ENCODE data around the gene NCOA3.
"Not testable (repeated sequence)": the region's sequence is repeated elsewhere in the genome, so short reads cannot be mapped to it uniquely, and the experiment has no call there.

The NCOA3 gene

DNA sequence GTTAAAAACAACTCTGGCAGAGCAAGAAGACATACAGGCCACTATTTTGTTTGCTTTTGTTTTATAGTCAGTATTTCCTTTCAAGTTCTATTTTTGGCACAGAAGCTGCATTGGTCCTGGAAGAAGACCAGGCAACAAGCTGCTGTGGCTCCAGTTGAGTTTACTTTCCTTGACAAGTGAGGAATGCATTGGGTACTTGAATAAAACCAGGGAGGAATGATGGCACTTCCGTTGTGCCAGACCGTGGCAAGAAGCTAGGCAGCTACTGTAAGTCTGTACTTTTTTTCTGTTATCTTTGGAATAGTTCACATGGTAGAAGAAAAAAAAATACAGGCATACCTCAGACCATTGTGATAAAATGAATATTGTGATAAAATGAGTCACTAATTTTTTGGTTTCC lies 66.3 kb downstream of the NCOA3 start:
- peak; percentile 69 for DNase-seq

GRCh38 chr20:47568837-47569410 lies 67.2 kb downstream of the NCOA3 start:
- no peak for DNase-seq

DNA sequence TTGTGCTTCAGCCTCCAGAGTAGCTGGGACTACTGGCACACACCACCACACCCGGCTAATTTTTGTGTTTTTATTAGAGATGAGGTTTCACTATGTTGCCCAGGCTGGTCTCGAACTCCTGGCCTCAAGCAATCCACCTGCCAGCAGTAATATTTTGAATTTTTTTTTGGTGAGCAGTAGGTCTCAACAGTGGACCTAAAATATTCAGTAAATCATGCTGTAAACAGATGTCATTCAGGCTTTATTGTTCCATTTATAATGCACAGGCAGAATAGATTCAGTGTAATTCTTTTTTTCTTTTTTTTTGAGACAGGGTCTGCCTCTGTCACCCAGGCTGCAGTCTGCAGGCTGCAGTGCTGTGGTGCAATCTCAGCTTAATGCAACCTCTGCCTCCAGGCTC lies 69.7 kb downstream of the NCOA3 start:
- DNase-seq = no peak

GRCh38 chr20:47572105-47572729 lies 70.5 kb downstream of the NCOA3 start:
- DNase-seq = no peak

- no peak for DNase-seq
Observed at GRCh38 chr20:47573559-47573958, 71.9 kb downstream of the NCOA3 start.

DNA sequence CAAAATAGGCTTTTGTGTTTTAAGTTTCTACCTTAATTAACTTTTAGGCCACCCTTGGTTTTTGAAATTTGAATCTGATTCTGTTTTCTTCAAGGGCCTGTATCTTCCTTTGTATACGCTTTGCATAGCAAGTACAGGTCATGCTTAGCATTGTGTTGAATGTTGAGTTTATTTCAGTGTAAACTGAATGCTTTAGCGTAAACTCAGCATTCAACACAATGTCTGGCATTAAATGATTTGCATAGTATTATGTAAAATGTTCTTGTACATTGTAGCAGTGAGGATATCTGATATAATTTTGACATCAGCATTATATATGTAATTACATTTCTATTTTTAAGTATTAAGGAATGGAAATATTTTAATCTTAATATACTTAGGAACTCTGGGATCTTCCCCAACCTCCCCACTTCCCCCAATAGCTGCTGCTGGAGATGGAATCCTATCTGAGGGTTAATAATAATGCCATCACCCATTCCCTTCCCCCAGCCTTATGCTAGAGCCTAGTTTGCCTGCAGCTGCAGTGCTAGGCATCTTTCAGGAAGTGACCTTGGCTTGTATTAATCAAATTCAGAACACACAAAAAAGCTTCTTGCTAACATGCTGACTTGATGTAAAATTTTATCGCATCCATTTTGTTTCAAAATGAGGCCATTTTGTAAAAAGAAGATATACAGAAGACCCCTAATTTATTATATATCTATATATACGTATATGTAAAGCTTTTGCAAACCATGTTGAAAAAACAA lies 73.1 kb downstream of the NCOA3 start:
- peak; percentile 43 for DNase-seq

DNA sequence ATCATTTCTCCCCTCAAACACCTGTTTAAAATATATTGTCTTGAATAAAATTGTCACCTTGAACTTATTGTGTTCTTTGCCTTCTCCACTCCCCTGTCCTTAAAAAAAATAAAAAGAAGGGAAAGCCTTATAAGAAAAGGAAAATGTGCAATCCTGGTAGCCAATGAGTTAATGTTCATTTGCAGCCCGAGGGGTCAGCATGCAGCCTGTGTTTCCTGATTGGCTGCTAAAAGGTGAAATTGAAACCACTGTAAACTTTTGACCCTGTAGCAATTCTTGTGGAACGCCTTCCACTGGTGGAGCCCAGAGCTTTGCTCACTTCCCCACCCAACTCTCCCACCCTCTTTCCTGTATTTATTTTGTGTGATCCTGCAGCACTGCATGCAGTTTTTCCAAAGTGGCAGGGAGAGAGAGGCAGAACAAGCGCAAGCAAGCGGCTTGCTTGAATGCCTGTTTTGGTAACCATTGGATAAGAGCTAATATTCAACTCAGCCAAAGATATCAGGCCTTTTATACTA lies 74.9 kb downstream of the NCOA3 start:
- peak; percentile 80 for DNase-seq

- no peak for DNase-seq
Observed at GRCh38 chr20:47577314-47577713, 75.6 kb downstream of the NCOA3 start.

GRCh38 chr20:47578543-47578942 lies 76.9 kb downstream of the NCOA3 start:
- no peak for DNase-seq

DNA sequence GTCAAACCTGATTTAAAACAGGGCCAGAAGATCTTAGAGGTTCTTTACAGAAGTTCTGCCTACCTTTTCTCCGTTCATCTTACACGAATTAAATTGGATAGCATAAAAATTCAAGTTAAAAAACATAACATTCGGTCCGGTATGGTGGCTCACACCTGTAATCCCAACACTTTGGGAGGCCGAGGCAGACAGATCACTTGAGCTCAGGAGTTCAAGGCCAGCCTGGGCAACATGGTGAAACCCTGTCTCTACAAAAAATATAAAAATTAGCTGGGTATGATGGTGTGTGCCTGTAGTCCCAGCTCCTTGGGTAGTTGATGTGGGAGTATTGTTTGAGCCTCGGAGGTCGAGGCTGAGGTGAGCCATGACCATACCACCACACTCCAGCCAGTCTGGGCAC lies 79.0 kb downstream of the NCOA3 start:
- DNase-seq = not testable (repeated sequence)

DNA sequence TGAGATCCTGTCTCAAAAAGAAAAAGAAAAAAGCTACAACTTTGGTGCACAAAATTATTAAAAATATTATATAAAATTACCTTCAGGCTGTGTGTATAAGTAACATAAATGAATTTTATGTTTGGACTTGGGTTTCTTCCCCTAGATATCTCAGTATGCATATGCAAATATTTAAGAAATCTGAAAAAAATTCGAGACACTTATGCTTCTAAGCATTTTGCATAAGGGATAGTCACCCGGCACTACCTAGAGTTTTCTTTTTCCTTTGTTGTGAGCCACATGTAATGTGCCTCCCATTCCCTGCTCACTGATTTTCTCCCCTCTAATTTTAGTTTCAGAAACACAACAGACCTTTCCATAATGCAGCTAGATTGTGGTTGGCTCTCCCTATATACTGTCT lies 79.4 kb downstream of the NCOA3 start:
- DNase-seq = no peak

GRCh38 chr20:47583551-47583950 lies 81.9 kb downstream of the NCOA3 start:
- DNase-seq = no peak

DNA sequence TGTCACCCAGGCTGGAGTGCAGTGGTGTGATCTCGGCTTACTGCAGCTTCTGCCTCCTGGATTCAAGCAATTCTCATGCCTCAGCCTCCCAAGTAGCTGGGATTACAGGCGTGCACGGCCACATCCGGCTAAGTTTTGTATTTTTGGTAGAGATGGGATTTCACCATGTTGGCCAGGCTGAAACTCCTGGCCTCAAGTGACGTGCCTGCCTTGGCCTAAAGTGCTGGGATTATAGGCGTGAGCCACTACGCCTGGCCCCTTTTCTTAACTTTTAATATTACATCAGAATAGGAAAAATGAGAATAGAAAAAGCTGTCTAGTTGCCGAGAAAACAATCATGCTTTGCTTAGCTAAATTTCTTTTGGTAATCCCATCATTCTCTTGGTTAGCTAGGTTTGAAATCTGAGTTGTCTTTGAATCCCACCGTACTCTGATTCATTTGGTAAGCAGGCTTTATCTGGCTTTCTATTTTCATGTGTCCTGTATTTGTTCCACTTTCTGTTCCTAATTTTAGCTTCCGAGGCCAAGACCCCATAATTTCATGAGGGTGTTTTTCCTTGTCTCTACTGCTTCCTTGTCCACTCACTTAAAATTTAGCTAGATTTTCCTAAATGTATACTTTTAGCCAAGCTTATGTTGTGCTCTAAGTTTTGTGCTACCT lies 83.5 kb downstream of the NCOA3 start:
- DNase-seq = no peak

GRCh38 chr20:47586649-47587294 lies 85.1 kb downstream of the NCOA3 start:
- DNase-seq = peak; percentile 65

DNA sequence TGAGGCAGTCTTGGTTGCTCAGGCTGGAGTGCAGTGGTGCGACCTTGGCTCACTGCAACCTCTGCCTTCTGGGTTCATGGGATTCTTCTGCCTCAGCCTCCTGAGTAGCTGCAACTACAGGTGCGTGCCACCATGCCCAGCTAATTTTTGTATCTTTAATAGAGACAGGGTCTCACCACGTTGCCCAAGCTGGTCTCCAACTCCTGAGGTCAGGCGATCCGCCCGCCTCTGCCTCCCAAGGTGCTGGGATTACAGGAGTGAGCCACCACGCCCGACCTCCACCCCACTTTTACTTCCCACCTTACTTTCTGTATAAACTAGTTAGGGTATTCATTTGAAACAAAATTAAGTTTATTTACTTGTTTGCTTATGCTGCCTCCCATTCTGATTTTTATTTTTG lies 86.5 kb downstream of the NCOA3 start:
- DNase-seq = no peak

- no peak for DNase-seq
Observed at GRCh38 chr20:47591231-47591630, 89.5 kb downstream of the NCOA3 start.

GRCh38 chr20:47594157-47594556 lies 92.5 kb downstream of the NCOA3 start:
- no peak for DNase-seq

DNA sequence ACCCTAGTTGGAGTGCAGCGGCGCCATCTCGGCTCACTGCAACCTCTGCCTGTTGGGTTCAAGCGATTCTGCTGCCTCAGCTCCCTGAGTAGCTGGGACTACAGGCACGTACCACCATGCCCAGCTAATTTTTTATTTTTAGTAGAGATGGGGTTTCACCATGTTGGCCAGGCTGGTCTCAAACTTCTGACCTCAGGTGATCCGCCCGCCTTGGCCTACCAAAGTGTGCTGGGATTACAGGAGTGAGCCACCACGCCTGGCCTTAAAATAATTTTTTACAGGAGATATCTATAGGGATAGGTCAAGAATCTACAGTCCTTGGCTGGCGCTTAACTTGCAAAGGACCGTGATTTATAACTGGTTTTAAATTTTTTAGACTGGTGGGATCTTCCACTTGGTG lies 93.5 kb downstream of the NCOA3 start:
- DNase-seq = not testable (repeated sequence)

DNA sequence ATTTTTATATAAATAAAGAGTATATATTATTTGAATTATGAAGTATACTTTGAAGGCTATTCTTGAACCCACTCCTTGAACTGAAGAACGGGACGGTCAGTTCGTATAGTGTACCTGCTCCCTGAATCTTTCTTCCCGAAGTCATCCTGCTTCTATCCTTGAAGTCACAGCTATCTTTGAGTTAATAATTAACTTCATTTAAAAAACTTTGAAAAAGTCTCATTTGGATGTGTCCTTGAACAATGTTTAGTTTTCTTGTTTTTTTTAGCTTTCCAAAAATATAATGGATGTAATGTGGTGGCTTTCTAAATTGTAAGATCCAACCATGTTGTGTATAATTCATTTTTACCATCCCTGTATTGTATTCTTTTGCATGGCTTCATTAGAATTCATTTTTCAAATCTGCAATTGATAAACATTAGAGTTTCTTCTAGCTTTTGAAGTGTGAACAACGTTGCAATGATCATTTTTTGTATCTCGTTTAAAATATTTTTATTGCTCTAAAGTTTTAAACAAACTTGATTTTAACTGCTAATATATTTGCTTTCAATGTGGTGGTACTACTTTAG lies 94.4 kb downstream of the NCOA3 start:
- no peak for DNase-seq

DNA sequence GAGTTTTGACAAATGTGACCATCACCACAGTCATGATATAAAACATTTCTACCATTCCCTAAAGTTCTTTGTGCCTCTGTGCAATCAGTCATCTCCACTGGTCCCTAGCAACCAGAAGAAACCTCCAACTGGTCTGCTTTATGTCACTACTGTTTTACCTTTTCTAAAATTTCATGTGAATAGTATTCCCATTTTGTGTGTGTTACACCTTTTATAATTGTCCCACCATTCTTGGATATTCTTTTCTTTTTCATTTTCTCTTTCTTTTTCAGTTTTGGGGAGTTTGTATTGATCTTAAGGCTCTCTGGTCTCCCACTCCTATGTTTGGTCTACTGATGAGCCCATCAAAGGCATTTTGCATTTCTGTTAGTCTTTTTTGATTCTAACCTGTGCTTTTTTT lies 95.4 kb downstream of the NCOA3 start:
- no peak for DNase-seq

DNA sequence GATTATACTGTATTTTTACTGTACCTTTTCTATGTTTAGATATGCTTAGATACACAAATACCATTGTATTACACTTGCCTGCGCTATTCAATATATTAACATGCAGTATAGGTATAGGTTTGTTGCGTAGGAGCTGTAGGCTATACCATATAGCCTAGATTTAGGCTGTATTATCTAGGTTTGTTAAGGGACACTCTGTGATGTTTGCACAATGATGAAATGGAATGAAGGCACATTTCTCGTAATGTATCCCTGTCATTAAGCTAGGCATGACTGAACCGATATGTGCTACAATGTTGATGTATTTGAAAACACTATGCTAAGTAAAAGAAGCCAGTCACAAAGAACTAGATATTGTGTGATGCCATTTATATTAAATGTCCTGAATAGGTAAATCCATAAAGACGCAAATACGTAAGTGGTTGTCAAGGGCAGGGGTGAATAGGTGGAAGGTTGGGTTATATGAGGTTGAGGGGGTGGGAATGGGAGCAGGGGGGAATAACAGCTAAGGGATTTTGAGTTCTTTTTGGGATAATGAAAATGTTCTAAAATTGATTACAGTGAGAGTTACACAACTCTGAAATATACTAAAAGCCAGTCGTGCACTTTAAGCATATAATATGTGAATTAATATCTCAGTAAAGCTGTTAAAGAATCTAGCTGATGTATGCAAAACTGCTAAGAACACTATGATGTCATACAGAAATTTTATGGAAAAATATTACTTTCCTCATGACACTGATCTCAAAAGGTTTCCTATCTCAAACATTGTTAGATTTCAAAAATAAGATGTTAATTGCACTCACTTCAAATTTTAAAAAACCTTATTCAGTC lies 97.4 kb downstream of the NCOA3 start:
- no peak for DNase-seq
